Left lung (tissue), 10 donors: Measurements from ENCODE around the gene GCK. TPM values are rescaled to one million over a fixed set of nuclear protein-coding genes. Genes with fewer than 3 reads are reported as not detected.

Source experiments
- ATAC-seq: fragments of 200-7000 bp; cut with Tn5 transposase; one replicate; pipeline ENCODE4 v1.9.1; 2020; ENCODE audit warnings: moderate library complexity
- DNase-seq, 4 donors: peaks; one replicate each; pipeline ENCODE4 v3.0.0-alpha.2; 2013 to 2020
- H3K27ac ChIP-seq, 2 donors: fragments of 200-600 bp; sonication (generic) in 1 of 2; one replicate each; pipeline versions ENCODE4 v1.5.0 to v1.8.0; 2020 to 2021
- H3K27me3 ChIP-seq, 2 donors: fragments of 200-600 bp; sonication (generic) in 1 of 2; one replicate each; pipeline versions ENCODE4 v1.5.0 to v1.8.0; 2020 to 2021
- H3K36me3 ChIP-seq, 2 donors: fragments of 200-600 bp; sonication (generic) in 1 of 2; one replicate each; pipeline versions ENCODE4 v1.5.0 to v1.8.0; 2020 to 2021
- H3K4me1 ChIP-seq, 2 donors: fragments of 200-600 bp; one replicate each; pipeline ENCODE4 v1.8.0; 2021
- H3K4me3 ChIP-seq, 2 donors: fragments of 200-600 bp; sonication (generic) in 1 of 2; one replicate each; pipeline versions ENCODE4 v1.5.0 to v1.8.0; 2020 to 2021; ENCODE audit warnings: mild to moderate bottlenecking in 1 of 2
- H3K9me3 ChIP-seq, 2 donors: fragments of 200-600 bp; sonication (generic) in 1 of 2; one replicate each; pipeline versions ENCODE4 v1.5.0 to v1.8.0; 2020 to 2021
- intact Hi-C, 2 donors: fragments of 100-400 bp; cut with DNase I; formaldehyde crosslinking; loops; one replicate each; pipeline versions ENCODE4 v1.11.2 to v1.14.2; 2022
- polyA plus RNA-seq, 6 donors: library from polyadenylated mRNA; unstranded; fragments of 120-200 nt; gene quantifications; one replicate each; pipeline ENCODE4 v1.2.1, GENCODE V29; 2013; ENCODE audit not compliant: insufficient read length in 6 of 6
- total RNA-seq, 2 donors: library from RNA; stranded (reverse); fragmentation: NEBNext Ultra II Directional; extraction: Animal tissue kit (Norgen Biotek cat#: 25700); gene quantifications; one replicate each; pipeline ENCODE4 v1.2.1, GENCODE V29; 2021
- TF ChIP-seq, protein P1 (sequence below), 2 donors: fragments of 200-600 bp; sonication (generic) in 1 of 2; IDR thresholded peaks; one replicate each; pipeline versions ENCODE4 v1.5.0 to v1.8.0; 2021; ENCODE audit warnings: antibody characterized with exemption in 2 of 2
- donor health status: DM: no; HTN: yes; CAD: no.
- donor health status: DM: no; HTN: no; CAD: no.

Gene GCK
- total and polyA plus RNA-seq, 8 donors = 0.34 to 4.1 (median 2.5) TPM

DNA sequence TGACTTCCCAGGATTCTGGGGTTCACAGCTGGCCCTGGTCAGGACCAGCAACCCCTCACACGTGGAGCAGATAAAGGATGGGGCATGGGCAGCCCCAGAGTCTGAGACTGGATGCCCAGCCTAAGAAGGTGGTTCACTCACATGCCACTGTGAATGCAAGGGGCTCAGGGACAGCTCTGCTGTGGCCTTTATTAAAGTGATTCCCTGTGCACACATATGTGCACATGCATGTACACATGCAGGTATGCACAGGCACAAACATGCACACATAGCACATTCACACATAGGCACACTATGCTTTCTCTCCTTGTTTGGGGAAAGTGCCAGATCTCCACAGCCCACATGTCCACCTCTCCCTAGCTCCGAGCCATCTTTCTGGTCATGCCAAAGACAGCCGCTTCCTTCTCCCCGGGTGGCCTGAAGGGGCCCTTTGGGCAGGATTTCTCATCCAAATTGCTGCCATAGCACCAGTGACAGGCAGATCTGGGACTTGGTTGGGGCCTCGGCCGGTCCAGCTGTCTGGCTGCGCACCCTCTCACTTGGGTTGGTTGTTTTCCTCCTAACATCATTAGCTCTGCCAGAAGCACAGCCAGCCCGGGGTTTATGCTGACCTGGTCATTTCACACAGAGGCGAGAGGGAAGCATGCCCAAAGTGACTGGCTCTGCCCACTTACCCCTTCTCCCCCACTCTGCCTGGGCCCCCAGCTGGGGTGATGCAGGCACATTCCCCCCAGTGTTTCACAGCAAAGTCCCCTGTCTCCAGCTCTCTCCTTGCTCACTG, 1.4 kb downstream of the GCK start:
- ATAC-seq = no peak
- H3K27me3 ChIP-seq = peaks cover 0 to 26% of the 10 kb centered on the region in 2 donors
- no peaks in the 10 kb centered on the region for H3K4me1 ChIP-seq
- H3K4me3 ChIP-seq = no peak overlapping the region
- H3K27ac ChIP-seq = no peak overlapping the region
- peaks cover 0 to under 1% of the 10 kb centered on the region in 2 donors for H3K9me3 ChIP-seq
- peak in 2 of 4 donors; percentile 7 to 13 for DNase-seq
- no peaks in the 10 kb centered on the region for H3K36me3 ChIP-seq
- TF ChIP-seq, protein P1, sequence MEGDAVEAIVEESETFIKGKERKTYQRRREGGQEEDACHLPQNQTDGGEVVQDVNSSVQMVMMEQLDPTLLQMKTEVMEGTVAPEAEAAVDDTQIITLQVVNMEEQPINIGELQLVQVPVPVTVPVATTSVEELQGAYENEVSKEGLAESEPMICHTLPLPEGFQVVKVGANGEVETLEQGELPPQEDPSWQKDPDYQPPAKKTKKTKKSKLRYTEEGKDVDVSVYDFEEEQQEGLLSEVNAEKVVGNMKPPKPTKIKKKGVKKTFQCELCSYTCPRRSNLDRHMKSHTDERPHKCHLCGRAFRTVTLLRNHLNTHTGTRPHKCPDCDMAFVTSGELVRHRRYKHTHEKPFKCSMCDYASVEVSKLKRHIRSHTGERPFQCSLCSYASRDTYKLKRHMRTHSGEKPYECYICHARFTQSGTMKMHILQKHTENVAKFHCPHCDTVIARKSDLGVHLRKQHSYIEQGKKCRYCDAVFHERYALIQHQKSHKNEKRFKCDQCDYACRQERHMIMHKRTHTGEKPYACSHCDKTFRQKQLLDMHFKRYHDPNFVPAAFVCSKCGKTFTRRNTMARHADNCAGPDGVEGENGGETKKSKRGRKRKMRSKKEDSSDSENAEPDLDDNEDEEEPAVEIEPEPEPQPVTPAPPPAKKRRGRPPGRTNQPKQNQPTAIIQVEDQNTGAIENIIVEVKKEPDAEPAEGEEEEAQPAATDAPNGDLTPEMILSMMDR (IDR thresholded peaks at IDR 0.05) = no peak
- intact Hi-C loops = no loop called here

DNA sequence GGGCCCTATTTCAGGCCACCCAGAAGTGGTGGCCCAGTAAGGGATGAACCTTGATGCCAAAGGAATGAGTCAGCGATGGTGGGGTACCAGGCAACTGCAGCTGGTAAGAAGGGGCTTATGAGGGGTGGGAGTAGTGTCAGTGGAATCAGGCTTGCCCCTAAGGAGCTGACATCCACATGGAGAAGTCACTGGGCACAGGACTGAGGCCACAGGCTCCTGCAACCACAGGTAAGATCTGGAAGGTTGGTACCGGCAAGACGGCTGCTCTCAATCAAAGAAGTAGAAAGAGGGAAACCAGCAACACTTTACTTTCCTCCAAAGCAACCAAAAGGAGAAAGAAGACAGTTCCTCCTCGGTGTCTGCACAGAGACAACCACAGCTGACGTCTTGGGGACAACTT, 2.5 kb downstream of the GCK start:
- H3K27ac ChIP-seq = no peak overlapping the region
- intact Hi-C loops = no loop called here
- H3K4me3 ChIP-seq = no peak overlapping the region
- DNase-seq (no peak), ATAC-seq (no peak)
- peaks cover 0 to 23% of the 10 kb centered on the region in 2 donors for H3K27me3 ChIP-seq
- H3K9me3 ChIP-seq = peaks cover 0 to 9% of the 10 kb centered on the region in 2 donors
- H3K4me1 ChIP-seq = no peaks in the 10 kb centered on the region
- TF ChIP-seq, protein P1 (IDR thresholded peaks at IDR 0.05) = no peak
- no peaks in the 10 kb centered on the region for H3K36me3 ChIP-seq

DNA sequence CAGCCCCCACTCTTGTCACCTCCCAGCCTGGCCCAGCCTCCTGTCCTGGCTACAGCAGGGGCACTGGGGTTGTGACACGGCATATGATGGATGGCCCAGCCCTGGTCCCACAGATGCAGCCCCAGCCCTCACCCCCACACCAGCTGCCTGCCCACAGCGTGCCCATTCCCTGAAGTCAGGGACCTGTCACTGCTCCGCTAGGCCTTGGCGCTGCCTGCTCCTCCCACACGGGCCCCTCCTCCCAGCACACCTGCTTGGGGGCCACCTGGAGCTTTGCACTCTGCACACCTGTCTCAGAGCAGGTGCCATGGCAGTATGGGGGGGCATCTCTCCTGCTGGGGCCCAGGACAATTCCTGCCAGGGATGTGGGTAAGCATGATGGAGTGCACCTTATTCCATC, 3.5 kb downstream of the GCK start:
- intact Hi-C loops = no loop called here
- DNase-seq = no peak
- Histone ChIP-seq H3K27ac (no peak overlapping the region), H3K36me3 (no peaks in the 10 kb centered on the region), H3K4me1 (no peaks in the 10 kb centered on the region), H3K27me3 (peaks cover 0 to 27% of the 10 kb centered on the region in 2 donors), H3K9me3 (peaks cover 0 to 9% of the 10 kb centered on the region in 2 donors), H3K4me3 (no peak overlapping the region)
- TF ChIP-seq, protein P1 (IDR thresholded peaks at IDR 0.05) = no peak
- no peak for ATAC-seq

DNA sequence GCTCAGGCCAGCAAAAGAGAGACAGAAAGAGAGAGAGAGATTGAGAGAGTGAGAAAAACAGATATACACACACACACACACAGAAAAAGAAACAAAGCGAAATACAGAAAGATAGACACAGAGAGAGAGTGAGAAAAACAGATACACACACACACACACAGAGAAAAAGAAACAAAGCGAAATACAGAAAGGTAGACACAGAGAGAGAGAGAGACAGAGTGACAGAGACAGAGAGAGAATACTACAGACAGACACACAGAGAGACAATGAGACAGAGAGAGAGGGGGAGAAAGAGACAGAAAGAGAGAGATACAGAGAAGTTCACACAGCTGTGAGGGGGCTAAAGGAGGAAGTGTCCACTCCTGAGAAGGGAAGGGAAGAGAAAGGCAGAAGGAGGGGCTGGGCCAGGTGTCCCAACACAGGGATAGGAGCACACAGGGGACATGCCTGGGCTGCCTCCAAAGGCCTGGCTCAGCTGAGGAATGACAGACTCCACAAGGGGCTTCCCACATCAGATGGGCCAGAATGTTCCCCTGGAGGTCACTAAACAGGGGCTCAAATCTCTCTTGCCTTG, 4.3 kb downstream of the GCK start:
- H3K4me3 ChIP-seq = no peak overlapping the region
- ATAC-seq (no peak), DNase-seq (no peak)
- TF ChIP-seq, protein P1 (IDR thresholded peaks at IDR 0.05) = no peak
- no peaks in the 10 kb centered on the region for H3K4me1 ChIP-seq
- H3K27ac ChIP-seq = no peak overlapping the region
- H3K27me3 ChIP-seq = peaks cover 0 to 29% of the 10 kb centered on the region in 2 donors
- no peaks in the 10 kb centered on the region for H3K36me3 ChIP-seq
- intact Hi-C loops = no loop called here
- H3K9me3 ChIP-seq = peaks cover 0 to 9% of the 10 kb centered on the region in 2 donors

DNA sequence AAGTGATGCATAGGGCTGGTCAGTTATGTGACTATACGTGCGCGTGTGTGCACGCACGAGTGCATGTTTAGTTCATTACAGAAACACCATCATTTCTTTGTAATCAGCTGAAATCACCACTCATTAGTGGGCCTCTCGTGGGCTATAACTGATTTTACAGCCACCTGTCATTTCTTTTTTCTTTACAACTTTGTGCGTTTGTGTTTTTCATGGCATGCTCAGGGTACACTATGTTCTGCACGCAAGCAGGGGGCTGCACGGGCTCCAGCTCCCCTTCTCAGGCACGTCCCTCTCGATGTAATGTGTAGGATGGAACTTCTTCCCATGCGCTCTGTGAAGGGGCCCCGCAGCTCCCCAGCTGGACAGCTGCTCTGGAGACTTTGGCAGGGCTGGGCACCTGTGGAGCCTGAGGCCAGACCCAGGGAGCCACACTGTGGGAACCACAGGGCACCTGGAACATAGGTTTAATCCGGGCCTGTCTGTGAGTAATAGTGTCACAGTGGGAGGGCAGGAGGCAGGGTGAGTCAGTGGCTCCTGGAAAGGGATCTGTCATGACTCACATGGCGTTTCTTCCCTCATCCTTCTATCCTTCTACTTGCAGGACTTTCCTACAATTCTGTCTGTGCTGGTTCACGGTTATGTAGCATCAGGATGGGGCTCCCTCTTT, 4.9 kb downstream of the GCK start:
- no peak for DNase-seq
- peak; percentile 61 for ATAC-seq

More for the DNA sequence above, 4.9 kb downstream of the GCK start:
- H3K27me3 ChIP-seq = peaks cover 0 to 25% of the 10 kb centered on the region in 2 donors
- no peaks in the 10 kb centered on the region for H3K36me3 ChIP-seq
- no peaks in the 10 kb centered on the region for H3K4me1 ChIP-seq
- TF ChIP-seq, protein P1 (IDR thresholded peaks at IDR 0.05) = no peak
- no peak overlapping the region for H3K27ac ChIP-seq
- peaks cover 0 to 9% of the 10 kb centered on the region in 2 donors for H3K9me3 ChIP-seq
- intact Hi-C loops = no loop called here
- H3K4me3 ChIP-seq = no peak overlapping the region
